OCI-LY1 (cell line): ENCODE measurements around the gene FOXJ3.

Source experiments
- H2AFZ ChIP-seq: fragments of 200-600 bp; sonication (generic), shearing (Covaris generic); 2 replicates; pipeline ENCODE4 v1.6.0; 2014; ENCODE audit warnings: antibody characterized with exemption, mild to moderate bottlenecking, low read length
- H3F3A ChIP-seq: fragments of 200-600 bp; sonication (generic), shearing (Covaris generic); 2 replicates; pipeline ENCODE4 v1.6.0; 2014; ENCODE audit warnings: mild to moderate bottlenecking, antibody characterized with exemption, low read length, moderate library complexity; ENCODE audit not compliant: insufficient read depth
- H3K27ac ChIP-seq: fragments of 200-600 bp; sonication (generic); 2 replicates; pipeline ENCODE4 v1.5.1; 2014; ENCODE audit warnings: low read length, mixed run types, mild to moderate bottlenecking, low read depth; ENCODE audit not compliant: poor library complexity, severe bottlenecking
- H3K27me3 ChIP-seq: fragments of 200-600 bp; sonication (generic); 2 replicates; pipeline ENCODE4 v1.6.0; 2014; ENCODE audit warnings: antibody characterized with exemption, mild to moderate bottlenecking, low read length, moderate library complexity; ENCODE audit not compliant: insufficient read depth
- H3K36me3 ChIP-seq: fragments of 200-600 bp; sonication (generic); 2 replicates; pipeline ENCODE4 v1.6.1; 2014; ENCODE audit warnings: mild to moderate bottlenecking, antibody characterized with exemption, low read length, moderate library complexity, mixed read lengths; ENCODE audit not compliant: insufficient read depth
- H3K4me1 ChIP-seq: fragments of 200-600 bp; sonication (generic); 2 replicates; pipeline ENCODE4 v1.5.1; 2014; ENCODE audit warnings: mild to moderate bottlenecking, low read length, moderate library complexity; ENCODE audit not compliant: insufficient read depth, severe bottlenecking
- H3K4me2 ChIP-seq: fragments of 200-600 bp; sonication (generic), shearing (Covaris generic); 2 replicates; pipeline ENCODE4 v1.6.1; 2014; ENCODE audit warnings: low read length
- H3K4me3 ChIP-seq: fragments of 200-600 bp; sonication (generic); 2 replicates; pipeline ENCODE4 v1.5.1; 2014; ENCODE audit warnings: low read length, low read depth, mild to moderate bottlenecking, mixed read lengths; ENCODE audit not compliant: poor library complexity, severe bottlenecking
- H3K79me2 ChIP-seq: fragments of 200-600 bp; shearing (Covaris generic); 2 replicates; pipeline ENCODE4 v1.6.1; 2016; ENCODE audit warnings: mixed run types, low read length, mixed read lengths; ENCODE audit not compliant: insufficient read depth
- H3K9ac ChIP-seq: fragments of 200-600 bp; sonication (generic), shearing (Covaris generic); 2 replicates; pipeline ENCODE4 v1.6.1; 2014; ENCODE audit warnings: mild to moderate bottlenecking, low read length, mixed read lengths
- H3K9me2 ChIP-seq: fragments of 200-600 bp; sonication (generic), shearing (Covaris generic); 2 replicates; pipeline ENCODE4 v1.6.1; 2014; ENCODE audit warnings: low read depth, mild to moderate bottlenecking, low read length, mixed read lengths
- H3K9me3 ChIP-seq: fragments of 200-600 bp; shearing (Covaris generic); 2 replicates; pipeline ENCODE4 v1.6.1; 2014; ENCODE audit warnings: low read length, mixed read lengths
- H4K20me1 ChIP-seq: fragments of 200-600 bp; sonication (generic), shearing (Covaris generic); 2 replicates; pipeline ENCODE4 v1.6.0; 2016; ENCODE audit warnings: mild to moderate bottlenecking, low read length; ENCODE audit not compliant: insufficient read depth
- EZH2 ChIP-seq: fragments of 200-600 bp; sonication (generic), shearing (Covaris generic); IDR thresholded peaks from 2 replicates; pipeline ENCODE4 v1.8.0; 2017; ENCODE audit warnings: borderline replicate concordance, mixed run types, mild to moderate bottlenecking, antibody characterized with exemption, low read length, moderate library complexity, mixed read lengths
- TF ChIP-seq, protein P1 (sequence below): fragments of 200-600 bp; sonication (generic), shearing (Covaris generic); IDR thresholded peaks from 2 replicates; pipeline ENCODE4 v1.5.1; 2017; ENCODE audit warnings: mild to moderate bottlenecking, antibody characterized with exemption, low read length, moderate library complexity, mixed read lengths

Gene FOXJ3

GRCh38 chr1:42139444-42139843 is 195.6 kb downstream of the FOXJ3 start:
- no peak overlapping the region for H3K27ac ChIP-seq
- H3K4me3 ChIP-seq: no peak overlapping the region
- no peaks in the 10 kb centered on the region for H3K9me2 ChIP-seq
- H3K79me2 ChIP-seq: no peaks in the 10 kb centered on the region
- H3K4me2 ChIP-seq: no peak overlapping the region
- peaks cover 6% of the 10 kb centered on the region; the same call in 1 of the 2 replicates for H3K27me3 ChIP-seq
- no peak overlapping the region for H2AFZ ChIP-seq
- H4K20me1 ChIP-seq: no peaks in the 10 kb centered on the region
- H3K9ac ChIP-seq: no peak overlapping the region
- H3K4me1 ChIP-seq: no peaks in the 10 kb centered on the region
- TF ChIP-seq, protein P1, sequence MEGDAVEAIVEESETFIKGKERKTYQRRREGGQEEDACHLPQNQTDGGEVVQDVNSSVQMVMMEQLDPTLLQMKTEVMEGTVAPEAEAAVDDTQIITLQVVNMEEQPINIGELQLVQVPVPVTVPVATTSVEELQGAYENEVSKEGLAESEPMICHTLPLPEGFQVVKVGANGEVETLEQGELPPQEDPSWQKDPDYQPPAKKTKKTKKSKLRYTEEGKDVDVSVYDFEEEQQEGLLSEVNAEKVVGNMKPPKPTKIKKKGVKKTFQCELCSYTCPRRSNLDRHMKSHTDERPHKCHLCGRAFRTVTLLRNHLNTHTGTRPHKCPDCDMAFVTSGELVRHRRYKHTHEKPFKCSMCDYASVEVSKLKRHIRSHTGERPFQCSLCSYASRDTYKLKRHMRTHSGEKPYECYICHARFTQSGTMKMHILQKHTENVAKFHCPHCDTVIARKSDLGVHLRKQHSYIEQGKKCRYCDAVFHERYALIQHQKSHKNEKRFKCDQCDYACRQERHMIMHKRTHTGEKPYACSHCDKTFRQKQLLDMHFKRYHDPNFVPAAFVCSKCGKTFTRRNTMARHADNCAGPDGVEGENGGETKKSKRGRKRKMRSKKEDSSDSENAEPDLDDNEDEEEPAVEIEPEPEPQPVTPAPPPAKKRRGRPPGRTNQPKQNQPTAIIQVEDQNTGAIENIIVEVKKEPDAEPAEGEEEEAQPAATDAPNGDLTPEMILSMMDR: no peak
- no peak for TF ChIP-seq EZH2
- no peaks in the 10 kb centered on the region for H3K9me3 ChIP-seq
- H3K36me3 ChIP-seq: no peaks in the 10 kb centered on the region
- H3F3A ChIP-seq: no peaks in the 10 kb centered on the region

DNA sequence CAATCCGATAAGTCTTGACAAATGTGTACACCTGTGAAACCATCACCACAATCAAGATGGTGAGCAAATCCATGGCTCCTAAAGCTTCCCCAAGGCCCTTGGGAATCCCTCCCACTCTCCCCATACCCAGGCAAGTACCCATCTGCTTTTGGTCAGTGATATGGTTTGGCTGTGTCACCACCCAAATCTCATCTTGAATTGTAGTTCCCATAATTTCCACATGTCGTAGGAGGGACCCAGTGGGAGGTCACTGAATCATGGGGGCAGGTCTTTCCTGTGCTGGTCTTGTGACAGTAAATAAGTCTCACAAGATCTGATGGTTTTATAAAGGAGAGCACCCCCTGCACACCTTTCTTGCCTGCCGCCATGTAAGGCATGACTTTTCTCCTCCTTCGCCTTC is 196.4 kb downstream of the FOXJ3 start:
- Histone ChIP-seq H3K79me2 (no peaks in the 10 kb centered on the region), H3K27me3 (peaks cover 6% of the 10 kb centered on the region; the same call in 1 of the 2 replicates), H2AFZ (no peak overlapping the region), H4K20me1 (no peaks in the 10 kb centered on the region), H3K36me3 (no peaks in the 10 kb centered on the region), H3K9me3 (no peaks in the 10 kb centered on the region), H3F3A (no peaks in the 10 kb centered on the region), H3K4me2 (no peak overlapping the region), H3K9ac (no peak overlapping the region), H3K9me2 (no peaks in the 10 kb centered on the region), H3K4me1 (no peaks in the 10 kb centered on the region), H3K4me3 (no peak overlapping the region), H3K27ac (no peak overlapping the region)
- TF ChIP-seq, protein P1: no peak
- TF ChIP-seq EZH2: no peak

- Histone ChIP-seq H3K4me2 (no peak overlapping the region), H3F3A (no peaks in the 10 kb centered on the region), H3K79me2 (no peaks in the 10 kb centered on the region), H3K9me3 (no peaks in the 10 kb centered on the region), H3K27me3 (peaks cover 6% of the 10 kb centered on the region; the same call in 1 of the 2 replicates), H3K4me1 (no peaks in the 10 kb centered on the region), H3K27ac (no peak overlapping the region), H2AFZ (no peak overlapping the region), H4K20me1 (no peaks in the 10 kb centered on the region), H3K9ac (no peak overlapping the region), H3K9me2 (no peaks in the 10 kb centered on the region), H3K4me3 (no peak overlapping the region), H3K36me3 (no peaks in the 10 kb centered on the region)
- TF ChIP-seq, protein P1: no peak
- TF ChIP-seq EZH2: no peak
Measured at GRCh38 chr1:42137766-42138165, 197.3 kb downstream of the FOXJ3 start.
